ENCODE measurements around the gene ALKBH3.

The ALKBH3 gene

GRCh38 chr11:43921561-43922294 is 41.1 kb downstream of the ALKBH3 start:
- no peak for DNase-seq (ENCODE audit: low read depth in 2 of 2, low spot score in 1 of 2)

- DNase-seq (ENCODE audit: low read depth in 2 of 2, low spot score in 1 of 2), result no peak
Measured at GRCh38 chr11:43922295-43922648, 41.6 kb downstream of the ALKBH3 start.

- no peak for DNase-seq (ENCODE audit: low read depth in 2 of 2, low spot score in 1 of 2)
Measured at GRCh38 chr11:43922744-43923405, 42.2 kb downstream of the ALKBH3 start.

GRCh38 chr11:43923406-43924111 is 42.9 kb downstream of the ALKBH3 start:
- DNase-seq (ENCODE audit: low read depth in 2 of 2, low spot score in 1 of 2), result no peak

GRCh38 chr11:43924112-43924855 is 43.7 kb downstream of the ALKBH3 start:
- no peak for DNase-seq (ENCODE audit: low read depth in 2 of 2, low spot score in 1 of 2)

GRCh38 chr11:43925063-43925931 is 44.7 kb downstream of the ALKBH3 start:
- DNase-seq (ENCODE audit: low read depth in 2 of 2, low spot score in 1 of 2), result no peak

GRCh38 chr11:43925932-43926505 is 45.4 kb downstream of the ALKBH3 start:
- no peak for DNase-seq (ENCODE audit: low read depth in 2 of 2, low spot score in 1 of 2)

GRCh38 chr11:43927070-43927469 is 46.4 kb downstream of the ALKBH3 start:
- no peak for DNase-seq (ENCODE audit: low read depth in 2 of 2, low spot score in 1 of 2)

- no peak for DNase-seq (ENCODE audit: low read depth in 2 of 2, low spot score in 1 of 2)
Measured at GRCh38 chr11:43927925-43928707, 47.5 kb downstream of the ALKBH3 start.

- DNase-seq (ENCODE audit: low read depth in 2 of 2, low spot score in 1 of 2), result no peak
Measured at GRCh38 chr11:43928721-43929120, 48.1 kb downstream of the ALKBH3 start.

GRCh38 chr11:43930868-43931716 is 50.5 kb downstream of the ALKBH3 start:
- DNase-seq (ENCODE audit: low read depth in 2 of 2, low spot score in 1 of 2), result no peak

- no peak for DNase-seq (ENCODE audit: low read depth in 2 of 2, low spot score in 1 of 2)
Measured at GRCh38 chr11:43931717-43932039, 51.0 kb downstream of the ALKBH3 start.

- DNase-seq (ENCODE audit: low read depth in 2 of 2, low spot score in 1 of 2), result no peak
Measured at GRCh38 chr11:43933226-43933607, 52.6 kb downstream of the ALKBH3 start.

GRCh38 chr11:43933608-43934551 is 53.2 kb downstream of the ALKBH3 start:
- DNase-seq (ENCODE audit: low read depth in 2 of 2, low spot score in 1 of 2), result no peak

- DNase-seq (ENCODE audit: low read depth in 2 of 2, low spot score in 1 of 2), result no peak
Measured at GRCh38 chr11:43934601-43935423, 54.2 kb downstream of the ALKBH3 start.

- no peak for DNase-seq (ENCODE audit: low read depth in 2 of 2, low spot score in 1 of 2)
Measured at GRCh38 chr11:43935424-43935979, 54.9 kb downstream of the ALKBH3 start.
